Liver (tissue), 9 donors: ENCODE measurements around the gene TRAFD1. TPM values are rescaled to one million over a fixed set of nuclear protein-coding genes. Genes with fewer than 3 reads are reported as not detected.

Experiments used
- DNase-seq: peaks from one replicate; pipeline ENCODE4 v3.0.0-alpha.2; 2017; ENCODE audit warnings: low spot score
- H3K27ac ChIP-seq, 2 donors: one replicate each; pipeline ENCODE4 v1.7.0; 2013; ENCODE audit warnings: inconsistent platforms in 2 of 2, low read length in 2 of 2, control low read depth in 1 of 2, low read depth in 1 of 2, mild to moderate bottlenecking in 1 of 2
- H3K27me3 ChIP-seq, 4 donors: one replicate each; pipeline versions ENCODE4 v1.6.1 to v1.7.0; 2013; ENCODE audit warnings: low read length in 3 of 4, inconsistent platforms in 1 of 4, mild to moderate bottlenecking in 1 of 4, moderate library complexity in 1 of 4; ENCODE audit not compliant: control insufficient read depth in 4 of 4, insufficient read depth in 4 of 4
- H3K36me3 ChIP-seq, 4 donors: one replicate each; pipeline versions ENCODE4 v1.6.1 to v1.7.0; 2013; ENCODE audit warnings: low read length in 3 of 4, mild to moderate bottlenecking in 3 of 4, low read depth in 1 of 4, moderate library complexity in 1 of 4; ENCODE audit not compliant: control insufficient read depth in 4 of 4, insufficient read depth in 3 of 4
- H3K4me1 ChIP-seq, 4 donors: one replicate each; pipeline versions ENCODE4 v1.6.1 to v1.7.0; 2013; ENCODE audit warnings: low read length in 3 of 4, mild to moderate bottlenecking in 3 of 4, moderate library complexity in 1 of 4; ENCODE audit not compliant: control insufficient read depth in 4 of 4, insufficient read depth in 4 of 4
- H3K4me3 ChIP-seq, 3 donors: one replicate each; pipeline versions ENCODE4 v1.6.1 to v1.7.0; 2013; ENCODE audit warnings: low read length in 3 of 3, control low read depth in 1 of 3, low read depth in 1 of 3, mild to moderate bottlenecking in 1 of 3
- H3K9ac ChIP-seq, 2 donors: one replicate each; pipeline ENCODE4 v1.7.0; 2013; ENCODE audit warnings: low read length in 2 of 2, mild to moderate bottlenecking in 2 of 2, moderate library complexity in 2 of 2, control low read depth in 1 of 2, low read depth in 1 of 2
- H3K9me3 ChIP-seq, 4 donors: one replicate each; pipeline versions ENCODE4 v1.6.1 to v1.7.0; 2013; ENCODE audit warnings: low read length in 3 of 4; ENCODE audit not compliant: control insufficient read depth in 4 of 4
- ATF3 ChIP-seq: IDR thresholded peaks from 2 replicates; pipeline ENCODE4 v1.6.1; 2016; ENCODE audit warnings: antibody characterized with exemption
- CTCF ChIP-seq: fragments of 150-350 bp; IDR thresholded peaks from 2 replicates; pipeline ENCODE4 v1.5.1; 2017; ENCODE audit warnings: improper control_type of control experiment, low read depth, low read length; ENCODE audit not compliant: missing input control
- EGR1 ChIP-seq, 2 donors: IDR thresholded peaks; 2 replicates each; pipeline ENCODE4 v1.6.1; 2016 to 2018; ENCODE audit warnings: antibody characterized with exemption in 2 of 2, low read depth in 2 of 2
- FOXA2 ChIP-seq: IDR thresholded peaks from 2 replicates; pipeline ENCODE4 v1.6.1; 2016; ENCODE audit warnings: antibody characterized with exemption
- GABPA ChIP-seq, 2 donors: IDR thresholded peaks in 1 of 2; conservative IDR thresholded peaks in 1 of 2; 2 replicates each; pipeline ENCODE4 v1.6.1; 2016; ENCODE audit warnings: antibody characterized with exemption in 2 of 2, mild to moderate bottlenecking in 1 of 2, moderate library complexity in 1 of 2
- HNF4A ChIP-seq, 2 donors: conservative IDR thresholded peaks; 2 replicates each; pipeline ENCODE4 v1.6.1; 2016; ENCODE audit warnings: antibody characterized with exemption in 2 of 2, mild to moderate bottlenecking in 2 of 2
- HNF4G ChIP-seq: IDR thresholded peaks from 2 replicates; pipeline ENCODE4 v1.6.1; 2016; ENCODE audit warnings: antibody characterized with exemption
- JUND ChIP-seq, 2 donors: IDR thresholded peaks; 2 replicates each; pipeline ENCODE4 v1.6.1; 2016; ENCODE audit warnings: antibody characterized with exemption in 2 of 2
- MAX ChIP-seq: IDR thresholded peaks from 2 replicates; pipeline ENCODE4 v1.6.1; 2016; ENCODE audit warnings: antibody characterized with exemption
- NR2F2 ChIP-seq: IDR thresholded peaks from 2 replicates; pipeline ENCODE4 v1.6.1; 2016; ENCODE audit warnings: antibody characterized with exemption
- RAD21 ChIP-seq, 2 donors: IDR thresholded peaks; 2 replicates each; pipeline ENCODE4 v1.6.1; 2016; ENCODE audit warnings: antibody characterized with exemption in 2 of 2, mild to moderate bottlenecking in 2 of 2
- RXRA ChIP-seq, 2 donors: IDR thresholded peaks; 2 replicates each; pipeline ENCODE4 v1.6.1; 2017 to 2018; ENCODE audit warnings: antibody characterized with exemption in 2 of 2, mild to moderate bottlenecking in 1 of 2
- TAF1 ChIP-seq: conservative IDR thresholded peaks from 2 replicates; pipeline ENCODE4 v1.6.1; 2016; ENCODE audit warnings: antibody characterized with exemption, mild to moderate bottlenecking
- YY1 ChIP-seq: IDR thresholded peaks from 2 replicates; pipeline ENCODE4 v1.6.1; 2016; ENCODE audit warnings: antibody characterized with exemption, mild to moderate bottlenecking
- WGBS: extraction: QIAGEN DNeasy Blood & Tissue Kit; methylation state at CpG from one replicate; pipeline ENCODE4 v1.1.7; 2013; 5-methylcytosine and 5-hydroxymethylcytosine counted together
- polyA plus RNA-seq, 2 donors: library from polyadenylated mRNA; stranded (reverse) in 1 of 2; unstranded in 1 of 2; fragments of 200-250 nt in 1 of 2; fragments of >200 nt in 1 of 2; fragmentation: Nextera tagmentation in 1 of 2; extraction: Ambion mirVana in 1 of 2; gene quantifications; one replicate each; pipeline versions ENCODE4 v1.2.1 to v1.2.3, GENCODE V29; 2013 to 2015
- total RNA-seq, 2 donors: library from RNA; depleted of rRNA; stranded (reverse); fragments of >200 nt; gene quantifications; one replicate each; pipeline ENCODE4 v1.2.3, GENCODE V29; 2014
- TF ChIP-seq, protein P1 (sequence below): IDR thresholded peaks from 2 replicates; pipeline ENCODE4 v1.6.1; 2016; ENCODE audit warnings: antibody characterized with exemption, mild to moderate bottlenecking
- donor health status: healthy.
- donor health status: healthy.
- donor health status: healthy.
- donor health status: healthy.
- donor health status: healthy.

Gene TRAFD1
- total and polyA plus RNA-seq, 4 donors: 7.0 to 19.3 (median 13.2) TPM

GRCh38 chr12:112163056-112163455, 37.7 kb downstream of the TRAFD1 start:
- Histone ChIP-seq H3K4me3 (no peak overlapping the region), H3K9ac (no peak overlapping the region), H3K36me3 (peaks cover 15 to 55% (median 24%) of the 10 kb centered on the region in 4 donors), H3K9me3 (no peaks in the 10 kb centered on the region), H3K4me1 (no peaks in the 10 kb centered on the region), H3K27me3 (no peaks in the 10 kb centered on the region), H3K27ac (no peak overlapping the region)
- WGBS: 97% methylated on average over 8 of the region's 8 CpGs
- no peak for DNase-seq
- TF ChIP-seq MAX (no peak), NR2F2 (no peak), RAD21 (IDR thresholded peaks at IDR 0.05) (no peak), JUND (IDR thresholded peaks at IDR 0.05) (no peak), TAF1 (no peak)

GRCh38 chr12:112163471-112163991, 38.2 kb downstream of the TRAFD1 start:
- H3K4me3 ChIP-seq: no peak overlapping the region
- H3K27ac ChIP-seq: no peak overlapping the region
- no peaks in the 10 kb centered on the region for H3K4me1 ChIP-seq
- no peak overlapping the region for H3K9ac ChIP-seq
- TF ChIP-seq NR2F2: no peak
- TF ChIP-seq FOXA2: no peak
- no peak for TF ChIP-seq RXRA (IDR thresholded peaks at IDR 0.05)
- TF ChIP-seq GABPA (IDR thresholded peaks at IDR 0.05 in 1 of 2, conservative IDR thresholded peaks at IDR 0.05 in 1 of 2): no peak
- no peak for TF ChIP-seq RAD21 (IDR thresholded peaks at IDR 0.05)
- TF ChIP-seq CTCF: no peak
- TF ChIP-seq, protein P1, sequence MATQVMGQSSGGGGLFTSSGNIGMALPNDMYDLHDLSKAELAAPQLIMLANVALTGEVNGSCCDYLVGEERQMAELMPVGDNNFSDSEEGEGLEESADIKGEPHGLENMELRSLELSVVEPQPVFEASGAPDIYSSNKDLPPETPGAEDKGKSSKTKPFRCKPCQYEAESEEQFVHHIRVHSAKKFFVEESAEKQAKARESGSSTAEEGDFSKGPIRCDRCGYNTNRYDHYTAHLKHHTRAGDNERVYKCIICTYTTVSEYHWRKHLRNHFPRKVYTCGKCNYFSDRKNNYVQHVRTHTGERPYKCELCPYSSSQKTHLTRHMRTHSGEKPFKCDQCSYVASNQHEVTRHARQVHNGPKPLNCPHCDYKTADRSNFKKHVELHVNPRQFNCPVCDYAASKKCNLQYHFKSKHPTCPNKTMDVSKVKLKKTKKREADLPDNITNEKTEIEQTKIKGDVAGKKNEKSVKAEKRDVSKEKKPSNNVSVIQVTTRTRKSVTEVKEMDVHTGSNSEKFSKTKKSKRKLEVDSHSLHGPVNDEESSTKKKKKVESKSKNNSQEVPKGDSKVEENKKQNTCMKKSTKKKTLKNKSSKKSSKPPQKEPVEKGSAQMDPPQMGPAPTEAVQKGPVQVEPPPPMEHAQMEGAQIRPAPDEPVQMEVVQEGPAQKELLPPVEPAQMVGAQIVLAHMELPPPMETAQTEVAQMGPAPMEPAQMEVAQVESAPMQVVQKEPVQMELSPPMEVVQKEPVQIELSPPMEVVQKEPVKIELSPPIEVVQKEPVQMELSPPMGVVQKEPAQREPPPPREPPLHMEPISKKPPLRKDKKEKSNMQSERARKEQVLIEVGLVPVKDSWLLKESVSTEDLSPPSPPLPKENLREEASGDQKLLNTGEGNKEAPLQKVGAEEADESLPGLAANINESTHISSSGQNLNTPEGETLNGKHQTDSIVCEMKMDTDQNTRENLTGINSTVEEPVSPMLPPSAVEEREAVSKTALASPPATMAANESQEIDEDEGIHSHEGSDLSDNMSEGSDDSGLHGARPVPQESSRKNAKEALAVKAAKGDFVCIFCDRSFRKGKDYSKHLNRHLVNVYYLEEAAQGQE: no peak
- no peak for TF ChIP-seq EGR1 (IDR thresholded peaks at IDR 0.05; ENCODE audit: low read depth in 2 of 2)
- TF ChIP-seq MAX: no peak
- TF ChIP-seq HNF4A (conservative IDR thresholded peaks at IDR 0.05): no peak
- no peak for TF ChIP-seq HNF4G
- no peak for TF ChIP-seq JUND (IDR thresholded peaks at IDR 0.05)
- no peak for TF ChIP-seq YY1
- no peak for TF ChIP-seq ATF3
- no peaks in the 10 kb centered on the region for H3K9me3 ChIP-seq
- H3K36me3 ChIP-seq: peaks cover 13 to 59% (median 23%) of the 10 kb centered on the region in 4 donors
- H3K27me3 ChIP-seq: no peaks in the 10 kb centered on the region
- WGBS: 97% methylated on average over 22 of the region's 22 CpGs
- no peak for DNase-seq
